ENCODE results near the gene LTN1. TPM values are rescaled to one million over a fixed set of nuclear protein-coding genes. Genes with fewer than 3 reads are reported as not detected.
"Not testable (repeated sequence)": the region's sequence is repeated elsewhere in the genome, so short reads cannot be mapped to it uniquely, and the experiment has no call there.

LTN1 gene
- total RNA-seq, 1 donor from 2014 or later, result 27.0 TPM

- Mint-ChIP-seq H3K36me3 (ENCODE audit: insufficient read depth) (peaks cover 19% of the 10 kb centered on the region), H3K27ac (no peak overlapping the region), H3K4me3 (ENCODE audit: low read depth) (no peak overlapping the region), H3K4me1 (ENCODE audit: low read depth) (peaks cover 5% of the 10 kb centered on the region), H3K9me3 (ENCODE audit: low read depth) (no peaks in the 10 kb centered on the region), H3K27me3 (no peaks in the 10 kb centered on the region)
- TF ChIP-seq, protein P1, sequence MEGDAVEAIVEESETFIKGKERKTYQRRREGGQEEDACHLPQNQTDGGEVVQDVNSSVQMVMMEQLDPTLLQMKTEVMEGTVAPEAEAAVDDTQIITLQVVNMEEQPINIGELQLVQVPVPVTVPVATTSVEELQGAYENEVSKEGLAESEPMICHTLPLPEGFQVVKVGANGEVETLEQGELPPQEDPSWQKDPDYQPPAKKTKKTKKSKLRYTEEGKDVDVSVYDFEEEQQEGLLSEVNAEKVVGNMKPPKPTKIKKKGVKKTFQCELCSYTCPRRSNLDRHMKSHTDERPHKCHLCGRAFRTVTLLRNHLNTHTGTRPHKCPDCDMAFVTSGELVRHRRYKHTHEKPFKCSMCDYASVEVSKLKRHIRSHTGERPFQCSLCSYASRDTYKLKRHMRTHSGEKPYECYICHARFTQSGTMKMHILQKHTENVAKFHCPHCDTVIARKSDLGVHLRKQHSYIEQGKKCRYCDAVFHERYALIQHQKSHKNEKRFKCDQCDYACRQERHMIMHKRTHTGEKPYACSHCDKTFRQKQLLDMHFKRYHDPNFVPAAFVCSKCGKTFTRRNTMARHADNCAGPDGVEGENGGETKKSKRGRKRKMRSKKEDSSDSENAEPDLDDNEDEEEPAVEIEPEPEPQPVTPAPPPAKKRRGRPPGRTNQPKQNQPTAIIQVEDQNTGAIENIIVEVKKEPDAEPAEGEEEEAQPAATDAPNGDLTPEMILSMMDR (IDR thresholded peaks at IDR 0.05; ENCODE audit: unreplicated experiment), result no peak
- no peak for DNase-seq (ENCODE audit: low spot score, unreplicated experiment)
These were observed 54.0 kb downstream of the LTN1 start for GRCh38 chr21:28938726-28939125.

DNA sequence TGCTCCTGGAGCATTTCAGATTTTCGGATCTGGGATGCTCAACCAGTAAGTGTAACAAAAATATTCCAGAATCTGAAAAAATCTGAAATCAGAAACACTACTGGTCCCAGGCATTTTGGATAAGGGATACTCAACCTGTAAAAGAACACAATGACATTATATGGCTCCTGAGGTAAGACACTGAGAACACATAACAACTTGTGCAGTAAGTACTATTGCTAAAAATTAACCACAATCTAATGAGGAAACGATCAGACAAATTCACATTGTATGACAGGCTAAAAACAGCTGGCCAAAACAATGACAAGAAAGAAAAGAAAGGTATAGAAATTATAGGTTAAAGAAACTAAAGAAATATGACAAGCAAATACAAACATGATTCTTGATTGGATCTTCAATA lies 54.9 kb downstream of the LTN1 start:
- H3K27ac Mint-ChIP-seq, result no peak overlapping the region

DNA sequence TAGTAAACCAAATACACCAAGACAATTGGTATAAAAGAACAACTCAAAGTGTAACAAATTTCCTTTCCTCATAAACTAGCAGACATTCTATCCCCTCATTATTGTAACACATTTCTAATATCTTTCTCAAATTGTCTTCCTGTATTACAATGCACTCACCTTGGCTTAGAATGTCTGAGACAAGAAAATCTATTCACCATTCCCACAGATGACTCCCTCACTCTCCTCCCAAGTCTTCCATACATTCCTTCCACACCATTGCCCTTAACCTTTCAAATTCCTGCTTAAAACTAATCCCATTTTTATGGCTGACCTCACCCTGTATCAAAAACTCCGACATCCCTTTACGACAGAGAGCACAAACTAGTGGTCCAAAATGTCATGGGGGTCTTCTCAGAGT lies 56.0 kb downstream of the LTN1 start:
- TF ChIP-seq, protein P1 (IDR thresholded peaks at IDR 0.05; ENCODE audit: unreplicated experiment), result no peak
- no peak overlapping the region for H3K4me3 Mint-ChIP-seq (ENCODE audit: low read depth)
- H3K9me3 Mint-ChIP-seq (ENCODE audit: low read depth), result no peaks in the 10 kb centered on the region
- DNase-seq (ENCODE audit: low spot score, unreplicated experiment), result no peak
- no peak overlapping the region for H3K27ac Mint-ChIP-seq
- H3K27me3 Mint-ChIP-seq, result no peaks in the 10 kb centered on the region
- peaks cover 5% of the 10 kb centered on the region for H3K4me1 Mint-ChIP-seq (ENCODE audit: low read depth)
- peaks cover 22% of the 10 kb centered on the region for H3K36me3 Mint-ChIP-seq (ENCODE audit: insufficient read depth)

More for the DNA sequence above, 54.9 kb downstream of the LTN1 start:
- Mint-ChIP-seq H3K9me3 (ENCODE audit: low read depth) (no peaks in the 10 kb centered on the region), H3K36me3 (ENCODE audit: insufficient read depth) (peaks cover 23% of the 10 kb centered on the region), H3K27me3 (no peaks in the 10 kb centered on the region), H3K4me1 (ENCODE audit: low read depth) (peaks cover 5% of the 10 kb centered on the region), H3K4me3 (ENCODE audit: low read depth) (no peak overlapping the region)
- TF ChIP-seq, protein P1 (IDR thresholded peaks at IDR 0.05; ENCODE audit: unreplicated experiment), result no peak
- no peak for DNase-seq (ENCODE audit: low spot score, unreplicated experiment)

DNA sequence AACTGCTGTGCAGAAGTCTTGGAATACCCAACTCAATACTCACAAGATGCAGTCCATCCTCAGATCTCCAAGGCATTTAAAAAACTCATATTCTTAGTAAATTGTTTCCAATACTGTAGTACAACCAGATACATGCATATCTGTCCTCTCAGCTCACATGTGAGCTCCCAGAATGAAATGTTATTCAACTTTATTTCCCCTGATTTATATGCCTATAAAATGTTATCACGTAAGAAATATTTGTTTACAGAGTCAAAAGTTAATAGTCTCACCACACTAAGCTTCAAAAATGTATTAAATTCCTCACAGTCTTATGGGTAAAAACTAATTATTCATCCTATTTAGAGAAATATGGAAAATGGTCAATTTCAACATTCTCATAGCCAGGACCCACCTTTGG lies 56.6 kb downstream of the LTN1 start:
- no peak overlapping the region for H3K4me3 Mint-ChIP-seq (ENCODE audit: low read depth)
- peaks cover 5% of the 10 kb centered on the region for H3K4me1 Mint-ChIP-seq (ENCODE audit: low read depth)
- H3K27me3 Mint-ChIP-seq, result no peaks in the 10 kb centered on the region
- H3K36me3 Mint-ChIP-seq (ENCODE audit: insufficient read depth), result peaks cover 24% of the 10 kb centered on the region
- TF ChIP-seq, protein P1 (IDR thresholded peaks at IDR 0.05; ENCODE audit: unreplicated experiment), result no peak
- no peak overlapping the region for H3K27ac Mint-ChIP-seq
- no peak for DNase-seq (ENCODE audit: low spot score, unreplicated experiment)
- H3K9me3 Mint-ChIP-seq (ENCODE audit: low read depth), result no peaks in the 10 kb centered on the region

- DNase-seq (ENCODE audit: low spot score, unreplicated experiment), result no peak
- H3K36me3 Mint-ChIP-seq (ENCODE audit: insufficient read depth), result peaks cover 24% of the 10 kb centered on the region
- no peaks in the 10 kb centered on the region for H3K9me3 Mint-ChIP-seq (ENCODE audit: low read depth)
- H3K27ac Mint-ChIP-seq, result no peak overlapping the region
- H3K4me3 Mint-ChIP-seq (ENCODE audit: low read depth), result no peak overlapping the region
- peaks cover 2% of the 10 kb centered on the region for H3K4me1 Mint-ChIP-seq (ENCODE audit: low read depth)
- H3K27me3 Mint-ChIP-seq, result no peaks in the 10 kb centered on the region
- TF ChIP-seq, protein P1 (IDR thresholded peaks at IDR 0.05; ENCODE audit: unreplicated experiment), result no peak
These were observed 60.0 kb downstream of the LTN1 start for GRCh38 chr21:28932717-28933116.

DNA sequence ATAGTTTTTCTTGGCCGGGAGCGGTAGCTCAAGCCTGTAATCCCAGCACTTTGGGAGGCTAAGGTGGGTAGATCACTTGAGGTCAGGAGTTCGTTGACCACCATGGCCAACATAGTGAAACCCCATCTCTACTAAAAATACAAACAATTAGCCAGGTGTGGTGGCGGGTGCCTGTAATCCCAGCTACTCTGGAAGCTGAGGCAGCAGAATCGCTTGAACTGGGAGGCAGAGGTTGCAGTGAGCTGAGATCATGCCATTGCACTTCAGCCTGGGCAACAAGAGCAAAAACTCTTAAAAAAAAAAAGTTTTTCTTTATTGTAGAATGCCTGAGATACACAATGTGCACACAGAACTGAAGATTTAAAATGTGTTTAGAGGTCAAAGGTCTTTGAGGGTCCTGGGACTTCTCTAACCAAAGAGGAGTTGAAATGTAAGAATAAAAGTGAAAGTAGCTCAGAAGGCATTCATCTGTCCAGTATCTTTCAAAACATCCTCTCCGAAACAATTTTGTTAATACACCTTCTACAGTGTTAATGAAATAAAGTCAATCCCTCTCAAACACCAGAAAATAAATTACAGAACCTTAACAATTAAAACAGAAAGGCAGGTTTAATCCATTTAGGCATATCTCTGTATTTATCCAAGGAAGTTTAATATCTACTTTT lies 60.8 kb downstream of the LTN1 start:
- not testable (repeated sequence) for DNase-seq (ENCODE audit: low spot score, unreplicated experiment); H3K27ac Mint-ChIP-seq; H3K4me3 Mint-ChIP-seq (ENCODE audit: low read depth); H3K27me3 Mint-ChIP-seq; H3K4me1 Mint-ChIP-seq (ENCODE audit: low read depth); H3K9me3 Mint-ChIP-seq (ENCODE audit: low read depth)
- peaks cover 24% of the 10 kb centered on the region for H3K36me3 Mint-ChIP-seq (ENCODE audit: insufficient read depth)
